Stimulated activated CD4-positive, alpha-beta T cell treated with anti-CD3 and anti-CD28 coated beads, TNF-alpha, amount 100 ng/mL, for 4 hours (primary cell): ENCODE data around the gene THAP5.

ENCODE experiments used
- DNase-seq, 3 experiments: peaks; one replicate each; pipeline ENCODE4 v3.0.0-alpha.2; 2020; ENCODE audit warnings: low read depth in 3 of 3

The THAP5 gene

GRCh38 chr7:108569381-108570145 is at the start of gene THAP5, which contains the start of gene DNAJB9:
Gene THAP5 (minus strand): TSS chr7:108569706. CDS start chr7:108569569, 137 bp downstream.
Gene DNAJB9 (plus strand): TSS chr7:108569874. CDS start chr7:108571727, 1,853 bp downstream.
- DNase-seq: peak; percentile 94 to 99 (median 98)

- DNase-seq: no peak
Observed at GRCh38 chr7:108618056-108618455, 48.5 kb upstream of the THAP5 start.

- no peak for DNase-seq
Observed at GRCh38 chr7:108614896-108615295, 45.4 kb upstream of the THAP5 start.

GRCh38 chr7:108613949-108614381 is 44.5 kb upstream of the THAP5 start:
- DNase-seq: no peak

GRCh38 chr7:108613147-108613948 is 43.8 kb upstream of the THAP5 start:
- no peak for DNase-seq

GRCh38 chr7:108611268-108611667 is 41.8 kb upstream of the THAP5 start:
- no peak for DNase-seq

- DNase-seq: no peak
Observed at GRCh38 chr7:108609643-108610042, 40.1 kb upstream of the THAP5 start.

GRCh38 chr7:108605559-108606201 is 36.2 kb upstream of the THAP5 start:
- DNase-seq: no peak

GRCh38 chr7:108604307-108605077 is 35.0 kb upstream of the THAP5 start:
- no peak for DNase-seq

GRCh38 chr7:108603656-108604306 is 34.3 kb upstream of the THAP5 start:
- no peak for DNase-seq

GRCh38 chr7:108600399-108600798 is 30.9 kb upstream of the THAP5 start:
- DNase-seq: no peak

- no peak for DNase-seq
Observed at GRCh38 chr7:108598914-108599580, 29.5 kb upstream of the THAP5 start.

GRCh38 chr7:108598153-108598552 is 28.6 kb upstream of the THAP5 start:
- no peak for DNase-seq

GRCh38 chr7:108596560-108596959 is 27.1 kb upstream of the THAP5 start:
- no peak for DNase-seq

- no peak for DNase-seq
Observed at GRCh38 chr7:108592646-108593201, 23.2 kb upstream of the THAP5 start.

- DNase-seq: no peak
Observed at GRCh38 chr7:108590606-108591005, 21.1 kb upstream of the THAP5 start.

- DNase-seq: no peak
Observed at GRCh38 chr7:108589874-108590273, 20.4 kb upstream of the THAP5 start.

- no peak for DNase-seq
Observed at GRCh38 chr7:108589199-108589598, 19.7 kb upstream of the THAP5 start.

GRCh38 chr7:108586274-108586710 is 16.8 kb upstream of the THAP5 start:
- no peak for DNase-seq

- no peak for DNase-seq
Observed at GRCh38 chr7:108585843-108586242, 16.3 kb upstream of the THAP5 start.
